Measurements from ENCODE around the gene KLC3.

The KLC3 gene

GRCh38 chr19:45339629-45340028 is 921 bp upstream of the KLC3 start:
- TF ChIP-seq, protein P1, sequence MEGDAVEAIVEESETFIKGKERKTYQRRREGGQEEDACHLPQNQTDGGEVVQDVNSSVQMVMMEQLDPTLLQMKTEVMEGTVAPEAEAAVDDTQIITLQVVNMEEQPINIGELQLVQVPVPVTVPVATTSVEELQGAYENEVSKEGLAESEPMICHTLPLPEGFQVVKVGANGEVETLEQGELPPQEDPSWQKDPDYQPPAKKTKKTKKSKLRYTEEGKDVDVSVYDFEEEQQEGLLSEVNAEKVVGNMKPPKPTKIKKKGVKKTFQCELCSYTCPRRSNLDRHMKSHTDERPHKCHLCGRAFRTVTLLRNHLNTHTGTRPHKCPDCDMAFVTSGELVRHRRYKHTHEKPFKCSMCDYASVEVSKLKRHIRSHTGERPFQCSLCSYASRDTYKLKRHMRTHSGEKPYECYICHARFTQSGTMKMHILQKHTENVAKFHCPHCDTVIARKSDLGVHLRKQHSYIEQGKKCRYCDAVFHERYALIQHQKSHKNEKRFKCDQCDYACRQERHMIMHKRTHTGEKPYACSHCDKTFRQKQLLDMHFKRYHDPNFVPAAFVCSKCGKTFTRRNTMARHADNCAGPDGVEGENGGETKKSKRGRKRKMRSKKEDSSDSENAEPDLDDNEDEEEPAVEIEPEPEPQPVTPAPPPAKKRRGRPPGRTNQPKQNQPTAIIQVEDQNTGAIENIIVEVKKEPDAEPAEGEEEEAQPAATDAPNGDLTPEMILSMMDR (IDR thresholded peaks at IDR 0.05; ENCODE audit: low read depth, low read length): no peak
- no peak for DNase-seq (ENCODE audit: low read depth, low spot score)
- in situ Hi-C loops (cut with HindIII; ENCODE audit: low sequenced_read_pairs): no loop called here
- no peak overlapping the region for H3K4me3 ChIP-seq (ENCODE audit: low read depth, low read length)

GRCh38 chr19:45340899-45341453 is 426 bp downstream of the KLC3 start:
- DNase-seq (ENCODE audit: low read depth, low spot score): no peak
- in situ Hi-C loops (cut with HindIII; ENCODE audit: low sequenced_read_pairs): no loop called here
- TF ChIP-seq, protein P1 (IDR thresholded peaks at IDR 0.05; ENCODE audit: low read depth, low read length): no peak

GRCh38 chr19:45342911-45343310 is 2.4 kb downstream of the KLC3 start:
- in situ Hi-C loops (cut with HindIII; ENCODE audit: low sequenced_read_pairs): no loop called here
- DNase-seq (ENCODE audit: low read depth, low spot score): no peak
- H3K4me3 ChIP-seq (ENCODE audit: low read depth, low read length): no peak overlapping the region

More at GRCh38 chr19:45340899-45341453, 426 bp downstream of the KLC3 start:
- no peak overlapping the region for H3K4me3 ChIP-seq (ENCODE audit: low read depth, low read length)

DNA sequence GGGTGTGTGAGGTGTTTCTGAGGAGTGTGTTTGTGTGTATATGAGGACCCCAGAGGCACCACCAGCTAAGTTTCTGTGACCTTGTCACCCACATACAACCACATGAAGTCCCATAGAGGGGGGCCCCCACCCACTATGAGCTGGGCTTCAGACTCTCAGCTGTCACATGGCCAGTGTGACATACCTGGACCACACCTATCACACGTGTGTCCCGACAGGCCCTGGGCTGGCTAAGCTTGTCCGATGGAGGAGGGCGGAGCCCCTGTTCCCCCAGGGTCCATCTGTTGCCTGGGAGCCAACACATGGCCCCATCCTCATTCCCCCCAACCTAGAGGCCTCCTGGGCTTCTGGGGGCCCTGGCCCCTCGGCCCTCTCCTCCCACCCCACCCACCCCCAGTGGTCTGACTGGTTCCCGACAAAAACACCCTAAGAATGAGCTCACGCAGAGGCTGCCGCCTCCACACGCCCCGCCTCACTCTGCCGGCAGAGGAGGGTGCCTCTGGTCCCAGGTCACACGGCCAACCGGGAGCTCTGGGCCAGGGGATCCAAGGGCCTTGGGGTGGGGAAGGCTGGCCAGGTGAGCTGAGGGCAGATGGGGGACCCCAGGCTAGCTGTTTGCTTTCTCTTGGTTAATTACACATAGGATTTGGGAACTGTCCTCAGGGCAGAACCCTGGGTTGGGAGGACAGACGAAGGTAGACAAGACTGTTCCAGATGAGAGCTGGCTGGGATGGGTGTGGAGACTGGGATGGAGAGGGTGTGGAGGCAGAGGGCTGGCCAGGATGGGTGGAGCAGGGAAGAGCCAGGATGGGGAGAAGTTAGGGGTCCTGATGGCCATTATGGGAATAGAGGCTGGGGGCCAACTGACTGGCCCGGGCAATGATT is 4.3 kb downstream of the KLC3 start:
- TF ChIP-seq, protein P1 (IDR thresholded peaks at IDR 0.05; ENCODE audit: low read depth, low read length): no peak
- H3K4me3 ChIP-seq (ENCODE audit: low read depth, low read length): no peak overlapping the region
- DNase-seq (ENCODE audit: low read depth, low spot score): no peak
- in situ Hi-C loops (cut with HindIII; ENCODE audit: low sequenced_read_pairs): no loop called here

More at GRCh38 chr19:45342911-45343310, 2.4 kb downstream of the KLC3 start:
- TF ChIP-seq, protein P1 (IDR thresholded peaks at IDR 0.05; ENCODE audit: low read depth, low read length): no peak

- TF ChIP-seq, protein P1 (IDR thresholded peaks at IDR 0.05; ENCODE audit: low read depth, low read length): no peak
- no peak overlapping the region for H3K4me3 ChIP-seq (ENCODE audit: low read depth, low read length)
- DNase-seq (ENCODE audit: low read depth, low spot score): no peak
- in situ Hi-C loops (cut with HindIII; ENCODE audit: low sequenced_read_pairs): no loop called here
Measured at GRCh38 chr19:45345506-45345860, 4.9 kb downstream of the KLC3 start.

GRCh38 chr19:45346449-45346848 is 5.9 kb downstream of the KLC3 start:
- H3K4me3 ChIP-seq (ENCODE audit: low read depth, low read length): no peak overlapping the region
- in situ Hi-C loops (cut with HindIII; ENCODE audit: low sequenced_read_pairs): no loop called here
- TF ChIP-seq, protein P1 (IDR thresholded peaks at IDR 0.05; ENCODE audit: low read depth, low read length): no peak
- DNase-seq (ENCODE audit: low read depth, low spot score): no peak
